UCSD-AML1 (cell line): ENCODE data around the gene DNER.

Experiments used
- DNase-seq: peaks from one replicate; lab custom pipeline; 2025; ENCODE audit not compliant: unreplicated experiment; lab: John Stamatoyannopoulos, UW

DNER gene

DNA sequence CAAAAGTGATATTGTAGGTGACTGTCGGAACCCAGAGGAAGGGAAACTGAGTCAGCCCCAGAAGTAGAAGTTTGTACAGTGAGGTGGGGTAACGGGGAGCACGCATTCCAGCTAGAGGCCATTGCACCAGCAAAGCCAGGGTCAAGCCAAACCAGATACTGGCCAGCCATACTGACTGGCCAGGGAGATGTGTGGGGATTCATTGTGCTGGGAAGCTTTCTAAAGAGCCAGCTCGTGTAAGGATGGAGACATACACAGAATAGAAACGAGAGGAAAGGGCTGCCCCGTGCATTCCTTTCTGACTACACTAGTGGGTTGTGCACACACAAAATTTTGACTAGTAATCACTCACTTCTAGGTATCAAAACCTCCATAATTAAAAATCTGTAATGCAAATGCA is 268.0 kb downstream of the DNER start:
- no peak for DNase-seq

DNA sequence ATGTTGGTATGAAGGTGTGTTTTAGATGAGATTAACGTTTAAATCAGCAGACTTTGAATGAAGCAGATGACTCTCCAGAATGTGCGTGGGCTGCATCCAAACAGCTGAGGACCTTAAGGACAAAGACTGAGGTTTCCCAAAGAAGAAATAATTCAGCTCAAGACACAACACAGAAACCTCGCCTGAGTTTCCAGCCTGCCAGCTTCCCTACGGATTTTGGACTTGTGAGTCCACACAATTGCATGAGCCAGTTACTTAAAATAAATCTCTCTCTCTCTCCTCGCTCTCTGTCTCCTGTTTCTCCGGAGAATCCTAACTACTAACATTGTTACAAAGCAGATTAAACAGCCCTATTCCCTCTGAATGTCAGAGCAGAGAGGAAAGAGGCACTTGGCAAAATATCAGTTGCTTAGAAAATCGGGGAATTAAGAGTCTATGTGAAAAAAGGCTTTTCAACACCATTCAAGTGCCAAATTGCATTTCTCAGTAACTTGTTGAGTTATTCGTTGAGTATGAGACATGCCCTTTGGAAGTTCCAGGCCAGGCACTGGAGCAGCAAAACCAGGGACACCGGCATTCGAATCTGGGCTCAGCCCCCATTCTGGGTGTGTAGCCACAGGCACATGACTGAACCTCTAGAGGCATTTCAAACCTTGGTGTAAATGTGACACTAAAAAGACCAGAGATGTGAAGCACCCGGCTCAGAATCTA is 268.7 kb downstream of the DNER start:
- DNase-seq = no peak

DNA sequence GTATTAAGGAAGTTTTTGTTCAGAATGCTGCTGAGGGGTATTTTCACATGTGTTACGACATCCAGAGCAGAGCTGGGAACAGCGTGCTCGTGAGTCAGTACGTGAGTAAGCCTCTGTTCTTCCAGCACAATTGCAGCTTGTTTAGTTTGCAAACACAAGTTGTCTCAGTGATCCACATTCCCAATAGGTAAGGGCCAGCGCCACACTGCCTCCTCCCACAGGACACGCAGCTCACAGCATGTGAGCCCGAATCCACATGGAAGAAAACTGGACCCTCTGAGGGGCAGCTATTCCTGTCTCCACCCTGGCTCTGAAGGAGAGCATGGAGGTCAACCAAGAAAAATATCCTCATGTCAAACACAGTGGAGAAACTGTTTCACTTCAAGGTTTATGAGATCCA is 269.3 kb downstream of the DNER start:
- no peak for DNase-seq

DNA sequence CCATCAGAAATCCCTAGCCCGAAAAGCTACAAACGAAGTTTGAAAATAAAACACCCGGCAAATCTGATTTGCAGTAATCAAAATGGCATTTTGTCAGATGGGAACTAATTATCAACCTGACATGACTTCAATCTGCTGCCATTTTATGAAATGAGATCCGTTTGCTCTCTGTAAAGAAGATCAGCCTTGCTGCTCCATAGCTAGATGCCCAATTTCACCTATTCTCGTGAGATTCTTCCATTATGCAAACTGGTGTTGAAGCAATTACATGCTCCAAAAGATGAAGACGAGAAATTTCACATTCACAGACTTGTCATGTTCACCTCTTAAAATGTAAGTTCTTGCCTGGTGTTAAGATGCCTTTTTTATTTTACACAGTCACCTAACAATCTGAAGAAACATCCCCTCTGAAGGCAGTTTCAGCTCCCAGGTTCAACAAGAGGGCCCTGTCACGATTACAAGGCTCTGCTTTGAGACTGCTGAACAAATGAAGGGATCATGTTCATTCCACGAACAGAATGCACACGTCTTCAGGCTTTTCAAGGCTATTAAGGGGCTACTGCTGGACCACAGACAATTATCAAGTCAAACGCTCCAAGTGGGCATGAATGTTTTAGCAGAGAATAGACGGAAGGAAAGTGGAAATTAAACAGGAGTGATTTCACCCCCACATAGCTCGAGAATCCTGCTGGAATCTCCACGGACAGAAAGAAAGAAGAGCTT is 270.6 kb downstream of the DNER start:
- no peak for DNase-seq

DNA sequence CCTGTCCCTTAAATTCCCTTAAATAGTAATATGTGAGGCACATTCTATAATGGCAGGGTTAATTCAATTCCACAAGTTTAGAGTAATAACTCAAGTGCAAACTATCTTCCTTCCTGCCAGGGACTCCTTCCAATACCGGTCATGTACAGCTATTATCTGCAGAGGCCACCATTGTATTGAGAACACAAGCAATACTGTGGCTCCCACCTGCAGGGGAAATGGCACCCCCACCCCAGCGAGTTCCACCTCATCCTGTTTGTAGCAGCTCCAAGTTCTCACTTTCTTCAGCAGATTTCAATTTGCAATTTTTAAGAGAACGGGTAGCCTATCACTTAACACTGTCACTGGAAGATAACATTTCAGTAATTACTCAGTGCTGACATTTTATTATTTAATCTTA is 271.2 kb downstream of the DNER start:
- DNase-seq = no peak

DNA sequence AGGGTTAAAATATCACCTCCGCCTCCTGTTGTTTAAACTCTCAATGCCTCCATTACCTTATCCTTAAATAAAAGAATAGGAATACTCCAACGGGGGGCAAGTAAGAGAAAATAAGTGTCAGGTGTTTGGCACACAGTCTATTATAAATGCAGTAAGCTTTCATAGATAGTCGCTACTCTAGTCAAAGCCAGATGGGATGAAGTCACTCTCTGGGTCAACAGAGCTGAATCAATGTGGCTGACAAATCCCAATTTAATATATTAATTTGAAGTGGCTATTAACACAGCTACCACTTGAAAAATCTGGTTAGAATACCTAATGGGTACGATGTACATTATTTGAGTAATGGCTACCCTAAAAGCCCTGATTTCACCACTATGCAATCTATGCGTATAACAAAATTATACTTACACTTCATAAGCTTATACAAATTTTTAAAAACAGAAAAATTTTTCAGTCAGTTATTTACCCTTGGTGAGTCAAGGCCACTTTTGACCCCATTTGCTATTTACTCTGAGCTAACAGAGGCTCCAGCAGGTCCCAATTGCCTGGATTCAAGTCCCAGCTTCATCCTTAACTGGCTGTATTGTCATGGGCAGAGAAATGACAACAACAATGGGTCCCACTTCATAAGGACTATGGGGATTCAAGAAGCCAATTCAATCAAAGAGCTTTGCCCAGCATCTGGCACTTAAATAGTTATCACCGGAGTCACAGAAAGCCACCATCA is 275.8 kb downstream of the DNER start:
- DNase-seq = no peak

DNA sequence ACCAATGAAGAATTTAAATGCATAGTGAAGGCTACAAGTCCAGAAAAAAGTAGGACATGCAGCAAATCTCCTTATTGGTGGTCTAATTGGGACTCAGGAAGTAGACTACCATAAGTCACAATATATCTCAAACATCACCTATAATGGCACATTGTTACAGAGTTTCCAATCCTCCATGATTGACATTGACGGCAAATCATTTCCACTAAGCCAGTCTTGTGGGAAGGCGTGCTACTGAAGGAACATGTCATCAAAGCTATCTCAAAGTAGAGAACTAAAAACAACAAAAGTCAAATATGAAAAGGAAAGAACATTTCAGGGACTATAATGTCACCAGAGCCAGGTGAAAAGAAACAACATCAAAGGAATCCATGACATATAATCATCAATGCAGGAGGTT is 276.9 kb downstream of the DNER start:
- DNase-seq = no peak

DNA sequence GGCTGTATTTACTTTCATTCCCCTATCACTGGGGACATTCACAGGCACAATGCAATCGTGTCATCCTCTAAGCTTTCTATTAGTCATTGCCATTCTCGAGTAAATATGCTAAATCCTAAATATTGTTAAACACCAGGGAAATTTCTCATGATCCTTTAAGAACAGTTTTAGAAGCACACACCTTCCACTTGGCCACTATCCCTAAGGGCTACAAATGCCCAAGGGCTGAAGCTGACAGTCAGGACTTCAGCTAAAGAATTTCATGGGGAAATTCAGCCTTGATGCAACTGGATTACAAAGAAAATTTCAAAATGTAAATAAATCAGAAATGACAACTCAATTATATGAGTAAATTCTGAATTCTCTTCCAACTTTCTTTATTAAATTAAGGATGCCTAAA is 280.2 kb downstream of the DNER start:
- DNase-seq = no peak

DNA sequence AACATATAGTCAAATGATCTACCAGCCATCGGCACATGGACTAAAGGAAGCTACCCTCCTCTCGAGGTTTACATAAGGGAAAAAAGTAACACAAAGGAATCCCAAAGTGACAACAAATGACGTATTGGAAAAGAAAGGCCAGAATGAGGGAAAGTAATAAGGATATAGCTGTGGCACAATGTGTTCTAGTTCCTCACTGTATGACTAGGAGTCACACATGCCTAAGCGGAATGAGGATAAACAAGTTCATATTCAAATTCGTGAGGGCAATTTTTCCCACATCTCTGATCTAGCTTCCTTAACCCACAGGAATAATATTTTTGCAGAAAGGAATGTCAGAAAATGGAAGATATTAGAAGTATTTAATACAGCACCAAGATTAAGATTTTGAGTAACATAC is 281.0 kb downstream of the DNER start:
- no peak for DNase-seq

DNA sequence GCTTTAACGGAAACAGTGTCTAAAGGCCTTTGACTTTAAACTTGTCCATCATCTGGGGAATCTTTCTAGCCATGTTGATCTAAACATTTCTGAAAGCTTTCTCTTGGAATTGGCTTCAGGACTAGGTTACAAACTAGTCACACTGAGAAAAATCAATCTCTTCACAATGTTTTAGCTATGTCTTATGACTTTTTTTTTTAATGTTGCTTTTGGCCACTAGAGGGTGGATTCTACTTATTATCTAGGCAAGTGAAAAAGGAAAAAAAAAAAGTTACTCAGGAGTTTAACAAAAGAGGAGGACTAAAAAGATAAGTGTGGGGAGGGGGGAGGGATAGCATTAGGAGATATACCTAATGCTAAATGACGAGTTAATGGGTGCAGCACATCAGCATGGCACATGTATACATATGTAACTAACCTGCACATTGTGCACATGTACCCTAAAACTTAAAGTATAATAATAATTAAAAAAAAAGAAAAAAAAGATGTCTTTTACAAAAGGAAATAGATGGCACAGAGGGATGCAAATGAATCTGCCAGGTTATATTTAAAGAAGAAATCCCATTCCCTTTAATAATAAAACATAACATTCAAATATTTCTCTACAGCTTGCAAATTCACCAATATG is 282.9 kb downstream of the DNER start:
- no peak for DNase-seq

DNA sequence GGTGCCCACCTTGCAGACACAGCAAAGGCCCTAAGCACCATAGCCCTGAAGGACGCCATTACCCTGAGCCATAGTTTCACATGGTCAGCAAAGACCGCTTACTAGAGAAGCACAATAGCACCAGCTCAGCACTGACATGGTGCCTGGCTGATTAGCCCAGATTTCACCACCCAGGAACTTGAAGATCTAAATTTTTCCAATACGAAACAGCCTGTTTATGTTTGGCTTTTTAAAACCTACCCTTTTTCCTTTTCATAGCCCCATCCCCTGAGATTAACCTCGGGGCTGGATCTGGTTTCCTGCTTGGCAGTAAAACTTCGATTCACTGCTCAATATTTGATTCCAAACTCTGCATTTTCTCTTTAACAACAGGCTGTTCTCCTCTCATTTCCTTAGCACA is 284.8 kb downstream of the DNER start:
- no peak for DNase-seq

DNA sequence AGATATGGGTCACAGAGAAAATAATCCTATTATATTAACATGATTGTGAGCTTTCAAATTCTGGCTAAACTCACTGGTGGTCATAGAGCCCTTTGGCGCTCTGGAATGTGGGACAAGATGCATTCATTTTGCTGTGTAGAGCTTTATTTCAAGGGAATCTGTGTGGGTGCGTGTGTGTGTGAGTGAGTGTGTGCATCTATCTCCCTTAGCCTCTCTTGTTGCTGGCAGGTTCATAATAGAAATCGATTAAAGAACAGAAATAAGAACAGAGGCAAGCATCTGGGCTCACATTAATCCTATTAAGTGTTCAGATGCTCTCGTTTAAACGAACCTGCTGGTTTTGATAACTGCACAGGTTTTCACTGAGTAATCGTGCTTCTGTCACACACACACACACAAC is 287.9 kb downstream of the DNER start:
- DNase-seq = no peak

DNA sequence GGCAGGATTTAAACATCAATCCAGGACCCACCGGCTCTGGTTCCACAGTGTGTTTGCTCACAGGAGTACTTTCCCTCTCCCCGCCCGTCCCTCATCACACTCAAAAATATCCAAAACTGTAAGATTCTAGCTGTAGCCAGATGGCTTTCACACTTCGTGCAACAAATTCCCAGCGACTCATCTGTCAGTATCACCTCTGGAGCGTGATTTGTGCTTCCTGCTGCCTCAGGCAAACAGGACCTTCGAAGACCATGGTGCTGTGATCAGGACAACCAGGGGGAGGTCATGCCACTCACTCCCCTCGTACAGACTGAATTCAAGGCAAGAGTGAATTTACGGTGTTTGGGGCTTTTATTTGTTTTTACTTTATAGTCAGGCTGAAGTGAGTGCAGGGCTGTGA is 288.8 kb downstream of the DNER start:
- DNase-seq = no peak

DNA sequence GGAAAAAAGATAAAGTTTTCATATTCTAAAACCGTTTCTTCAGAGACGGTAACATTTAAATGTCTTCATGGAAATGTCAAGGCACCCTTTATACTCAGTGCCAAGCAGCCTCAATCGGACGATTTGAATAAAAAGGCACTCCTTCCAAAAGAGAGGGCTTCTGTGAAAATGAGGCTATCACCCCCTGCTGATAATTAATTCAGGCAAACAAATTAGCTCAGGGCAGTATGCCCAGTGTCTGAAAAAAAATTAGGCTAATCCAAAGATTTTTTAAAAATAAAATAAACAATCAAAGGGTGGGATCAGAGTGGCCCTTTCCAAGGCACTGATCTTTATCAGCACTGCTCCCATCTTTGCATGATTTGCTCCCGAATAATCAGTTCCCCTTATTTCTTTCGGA is 292.3 kb downstream of the DNER start:
- no peak for DNase-seq

DNA sequence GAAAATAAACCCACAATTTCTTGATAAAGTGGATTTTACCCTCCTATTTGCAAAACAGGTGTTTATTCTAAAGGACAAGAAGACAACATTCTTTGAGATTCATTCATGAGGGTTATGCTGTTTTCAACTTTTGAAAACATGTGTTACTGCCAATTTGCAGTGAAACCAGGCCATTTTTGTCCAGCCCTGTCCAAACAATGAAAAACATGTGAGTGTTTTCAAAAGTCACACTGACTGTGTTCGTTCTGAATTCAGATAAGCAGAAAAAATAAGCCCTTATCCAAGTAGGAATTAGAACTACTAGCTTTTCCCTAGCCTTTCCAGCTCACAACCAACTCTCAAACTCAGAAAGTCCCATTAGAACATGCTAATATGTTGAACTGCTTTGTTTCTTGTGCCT is 295.2 kb downstream of the DNER start:
- no peak for DNase-seq

DNA sequence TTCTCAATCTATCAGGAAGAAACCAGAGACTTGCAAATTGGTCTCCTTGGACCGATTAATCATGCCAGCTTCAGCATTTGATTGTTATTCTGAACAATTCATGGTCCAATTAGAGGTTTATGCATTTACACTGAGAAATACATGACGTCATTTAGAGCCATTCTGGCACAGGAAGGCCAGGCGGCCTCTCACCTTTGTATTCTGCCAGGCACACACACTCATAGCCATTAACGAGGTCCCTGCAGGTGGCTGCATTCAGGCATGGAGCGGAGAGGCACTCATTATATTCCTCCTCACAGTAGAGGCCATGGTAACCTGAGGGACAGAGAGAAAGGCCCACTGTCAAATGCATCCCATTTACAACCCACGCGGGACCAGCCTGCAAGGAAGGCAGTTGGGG is 296.4 kb downstream of the DNER start:
- DNase-seq = no peak

DNA sequence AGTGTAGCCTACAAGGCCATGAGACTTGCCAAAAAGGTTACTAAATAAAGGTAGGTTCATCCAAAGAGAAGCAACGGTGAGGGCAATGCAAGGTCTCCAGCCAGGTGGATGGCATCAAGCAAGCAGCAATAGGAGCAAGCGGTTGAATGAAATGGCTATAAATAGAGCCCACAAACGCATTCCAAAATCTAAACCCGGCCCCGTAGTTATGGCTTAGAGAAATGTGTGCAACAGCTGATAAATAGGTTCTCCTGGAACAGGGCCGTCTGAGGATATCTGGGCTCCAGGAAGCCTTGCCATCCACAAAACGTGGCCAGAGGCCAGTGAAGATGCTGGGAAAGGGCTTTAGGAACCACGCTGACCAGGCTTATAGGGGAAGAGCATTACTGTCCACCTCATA is 297.2 kb downstream of the DNER start:
- DNase-seq = no peak

DNA sequence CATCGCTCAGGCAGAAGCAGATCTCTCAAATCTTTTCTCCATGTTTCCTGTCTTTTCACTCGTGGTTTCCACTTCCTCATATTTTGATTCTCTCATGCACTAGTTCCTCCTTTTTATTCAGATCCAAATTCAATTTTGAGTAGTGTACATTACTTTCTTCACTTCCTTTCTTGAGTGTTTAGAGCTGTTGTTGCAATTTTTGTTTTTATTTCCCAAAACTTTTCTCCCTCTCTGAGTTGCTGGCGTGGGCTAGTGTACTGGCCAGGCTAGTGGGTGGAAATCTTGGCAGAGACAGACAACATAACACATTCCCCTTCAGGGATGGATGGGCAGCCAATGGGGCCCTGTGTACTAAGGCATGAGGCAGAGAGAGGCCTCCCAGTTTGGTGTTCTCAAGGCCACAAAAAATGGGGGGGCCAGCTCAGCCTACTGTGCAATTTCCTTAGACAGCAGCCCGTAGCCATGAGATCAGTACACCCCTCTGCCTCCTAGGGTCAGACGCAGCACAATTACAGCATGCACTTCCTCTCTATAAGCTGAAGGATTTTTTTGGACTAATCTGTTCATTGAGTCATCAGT is 298.1 kb downstream of the DNER start:
- peak; percentile 26 for DNase-seq

DNA sequence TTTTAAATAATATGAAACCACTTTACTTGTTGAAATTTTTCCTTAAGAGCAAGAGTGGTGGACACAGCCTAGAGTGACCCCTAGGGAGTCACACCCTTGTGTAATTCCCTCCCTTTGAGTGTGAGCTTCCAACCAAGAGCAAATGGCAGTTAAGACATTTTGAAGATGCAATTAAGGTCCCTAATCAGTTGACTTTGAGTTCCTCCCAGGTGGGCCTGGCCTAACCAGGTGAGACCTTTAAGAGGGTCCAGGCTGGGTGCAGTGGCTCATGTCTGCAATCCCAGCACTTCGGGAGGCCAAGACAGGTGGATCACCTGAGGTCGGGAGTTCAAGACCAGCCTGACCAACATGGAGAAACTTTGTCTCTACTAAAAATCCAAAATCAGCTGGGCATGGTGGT is 299.7 kb downstream of the DNER start:
- no peak for DNase-seq

DNA sequence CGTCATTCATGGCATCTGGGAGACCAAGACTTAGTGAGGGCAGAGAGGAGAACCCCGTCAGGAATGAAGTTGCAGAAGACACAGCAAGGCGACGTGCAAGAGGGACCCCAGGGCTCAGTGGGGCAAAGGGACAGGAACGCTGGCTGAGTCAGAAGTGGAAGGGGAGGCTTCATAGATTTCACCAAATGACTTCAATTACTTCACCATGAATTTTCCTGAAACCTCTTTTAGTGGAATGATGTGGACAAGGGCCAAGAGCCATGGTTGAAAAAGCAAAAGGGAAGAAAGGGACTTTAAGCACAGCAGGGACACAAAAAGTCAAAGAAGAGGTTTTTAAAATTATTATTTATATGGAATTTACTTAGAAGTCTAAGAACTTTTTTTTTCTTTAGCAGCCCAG is 301.7 kb downstream of the DNER start:
- no peak for DNase-seq

DNA sequence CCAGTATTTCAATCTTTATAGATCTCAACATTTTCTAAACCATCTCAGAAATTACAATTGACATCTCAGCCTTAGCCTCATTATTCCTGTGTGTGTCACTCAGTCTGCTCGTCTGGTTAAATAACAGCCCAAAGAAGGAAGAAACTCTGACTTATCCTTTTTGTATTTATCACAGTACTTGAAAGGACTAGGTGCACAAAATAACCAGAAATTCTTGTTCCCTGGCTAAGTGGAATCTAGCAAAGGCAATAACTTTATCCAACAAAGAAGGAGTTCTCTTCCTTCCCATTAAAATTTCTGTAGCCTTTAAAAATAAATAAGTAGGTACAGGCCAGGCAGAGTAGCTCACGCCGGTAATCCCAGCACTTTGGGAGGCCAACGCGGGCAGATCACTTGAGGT is 303.4 kb downstream of the DNER start:
- DNase-seq = no peak

DNA sequence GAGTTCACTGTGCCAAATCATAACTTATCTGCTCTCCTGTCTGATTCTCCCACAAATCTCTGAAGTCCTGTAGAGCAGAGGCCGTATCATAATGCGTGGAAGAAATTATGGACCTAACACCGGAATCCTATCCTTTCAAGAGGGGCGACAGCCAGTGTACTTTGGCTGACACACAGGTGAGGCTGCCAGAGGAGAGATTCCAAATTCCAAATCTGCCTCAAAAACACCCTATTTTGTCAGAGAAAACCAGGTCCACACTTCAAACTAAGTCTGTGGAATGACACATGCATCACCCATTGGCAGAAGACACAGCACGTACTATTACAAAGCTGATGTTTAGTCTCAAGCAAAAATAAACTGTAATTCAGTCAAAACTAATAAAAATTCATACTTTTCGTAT is 304.1 kb downstream of the DNER start:
- DNase-seq = no peak
